K562 (cell line): ENCODE measurements around the gene PPFIBP2.

Experiments
- CTCF ChIP-seq, 3 experiments: IDR thresholded peaks in 2 of 3; conservative IDR thresholded peaks in 1 of 3; 2 replicates each; pipeline ENCODE4 v1.5.1; 2011 to 2012; ENCODE audit warnings: low read length in 3 of 3, mild to moderate bottlenecking in 3 of 3, control low read depth in 2 of 3, improper control_type of control experiment in 1 of 3, inconsistent platforms in 1 of 3, low read depth in 1 of 3, mixed read lengths in 1 of 3, moderate library complexity in 1 of 3; ENCODE audit not compliant: insufficient read depth in 2 of 3
- ELF1 ChIP-seq: fragments of 200-800 bp; sonication (Bioruptor generic); IDR thresholded peaks from 2 replicates; pipeline ENCODE4 v1.6.1; 2016; ENCODE audit warnings: missing genetic modification characterization, missing compliant biosample characterization
- ESRRA ChIP-seq: fragments of 450-650 bp; IDR thresholded peaks from 2 replicates; pipeline ENCODE4 v1.6.1; 2014; ENCODE audit warnings: low read depth, mild to moderate bottlenecking, moderate library complexity, borderline replicate concordance
- ETV6 ChIP-seq, 3 experiments: fragments of 150-350 bp in 1 of 3; sonication (generic) in 1 of 3; formaldehyde crosslinking in 1 of 3; IDR thresholded peaks; 2 replicates each; pipeline versions ENCODE4 v1.6.1 to v1.8.0; 2014 to 2022; ENCODE audit warnings: borderline replicate concordance in 2 of 3, low read depth in 2 of 3, antibody characterized with exemption in 1 of 3, low read length in 1 of 3, mild to moderate bottlenecking in 1 of 3, missing genetic modification reagents in 1 of 3
- HDGF ChIP-seq: fragments of 450-650 bp; IDR thresholded peaks from 2 replicates; pipeline ENCODE4 v1.6.1; 2016
- MAX ChIP-seq: sonication (generic); formaldehyde crosslinking; IDR thresholded peaks from 2 replicates; pipeline ENCODE4 v1.9.0; 2022; ENCODE audit warnings: mild to moderate bottlenecking, missing genetic modification reagents
- POLR2A ChIP-seq: fragments of 450-650 bp; conservative IDR thresholded peaks from 2 replicates; pipeline ENCODE4 v1.6.1; 2016
- POLR2G ChIP-seq: fragments of 200-400 bp; formaldehyde crosslinking; IDR thresholded peaks from 2 replicates; pipeline ENCODE4 v1.6.1; 2017; ENCODE audit warnings: low read depth, mild to moderate bottlenecking, antibody characterized with exemption, low read length, moderate library complexity
- TEAD2 ChIP-seq: fragments of 450-650 bp; IDR thresholded peaks from 2 replicates; pipeline ENCODE4 v1.6.1; 2016; ENCODE audit warnings: missing genetic modification characterization, control low read depth, missing compliant biosample characterization
- ZBTB8A ChIP-seq: fragments of 450-650 bp; IDR thresholded peaks from 2 replicates; pipeline ENCODE4 v1.6.1; 2018; ENCODE audit warnings: mild to moderate bottlenecking, moderate library complexity; ENCODE audit not compliant: partially characterized antibody
- ZNF224 ChIP-seq: sonication (generic); formaldehyde crosslinking; IDR thresholded peaks from 2 replicates; pipeline ENCODE4 v1.8.0; 2022; ENCODE audit warnings: mild to moderate bottlenecking, missing genetic modification reagents
- ZNF280B ChIP-seq: fragments of 250-450 bp; sonication (Bioruptor Pico); IDR thresholded peaks from 2 replicates; pipeline ENCODE4 v1.5.1; 2021; ENCODE audit warnings: mild to moderate bottlenecking
- ZNF583 ChIP-seq: fragments of 250-450 bp; sonication (Bioruptor Pico); IDR thresholded peaks from 2 replicates; pipeline ENCODE4 v1.4.0; 2020
- ZZZ3 ChIP-seq: fragments of 450-650 bp; IDR thresholded peaks from 2 replicates; pipeline ENCODE4 v1.6.1; 2016; ENCODE audit warnings: antibody characterized with exemption, mild to moderate bottlenecking, moderate library complexity

- TF ChIP-seq POLR2A = no peak
- no peak for TF ChIP-seq HDGF
- TF ChIP-seq MAX (CRISPR knock-in tag) = no peak
- no peak for TF ChIP-seq POLR2G
- TF ChIP-seq ZNF224 (CRISPR knock-in tag) = no peak
- TF ChIP-seq ZNF583 (CRISPR knock-in tag) = no peak
- no peak for TF ChIP-seq ESRRA
- TF ChIP-seq ELF1 = no peak
- TF ChIP-seq ZZZ3 = no peak
- TF ChIP-seq CTCF (IDR thresholded peaks at IDR 0.05 in 2 of 3, conservative IDR thresholded peaks at IDR 0.05 in 1 of 3; ENCODE audit: insufficient read depth in 2 of 3, low read depth in 1 of 3, low read length in 3 of 3) = no peak
- no peak for TF ChIP-seq ETV6 (IDR thresholded peaks at IDR 0.05; ENCODE audit: borderline replicate concordance in 1 of 2, low read depth in 2 of 2, low read length in 1 of 2)
- TF ChIP-seq ETV6 (CRISPR knock-in tag; IDR thresholded peaks at IDR 0.05; ENCODE audit: borderline replicate concordance) = no peak
- TF ChIP-seq ZNF280B (CRISPR knock-in tag) = no peak
- TF ChIP-seq TEAD2 (tag) = no peak
- TF ChIP-seq ZBTB8A = no peak
Observed at GRCh38 chr11:7677071-7677470, 163.3 kb downstream of the PPFIBP2 start.
